Measurements from ENCODE around the gene CCR8.

The CCR8 gene

GRCh38 chr3:39329493-39329892, at the start of gene CCR8:
CCR8 (plus strand) TSS chr3:39329709; CDS start chr3:39332332, 2,623 bp downstream.
- Histone ChIP-seq H3K9ac (ENCODE audit: low read length) (no peak within 1 kb of the TSS), H3K36me3 (ENCODE audit: control insufficient read depth, insufficient read depth, low read length) (no peaks in the 10 kb centered on the region), H3K27ac (ENCODE audit: low read depth, low read length) (no peak within 1 kb of the TSS), H3K4me1 (ENCODE audit: control insufficient read depth, insufficient read depth, low read length) (no peaks in the 10 kb centered on the region), H3K4me3 (ENCODE audit: low read length) (no peak within 1 kb of the TSS), H3K27me3 (ENCODE audit: control insufficient read depth, insufficient read depth, low read length) (no peaks in the 10 kb centered on the region)

GRCh38 chr3:39279745-39280517, 49.6 kb upstream of the CCR8 start, which contains the start of gene CX3CR1:
CX3CR1 (minus strand) TSS chr3:39280036; CDS start chr3:39266509, 13,527 bp downstream.
- Histone ChIP-seq H3K4me3 (ENCODE audit: low read length) (no peak within 1 kb of the TSS), H3K36me3 (ENCODE audit: control insufficient read depth, insufficient read depth, low read length) (no peaks in the 10 kb centered on the region), H3K27me3 (ENCODE audit: control insufficient read depth, insufficient read depth, low read length) (no peaks in the 10 kb centered on the region), H3K9ac (ENCODE audit: low read length) (no peak within 1 kb of the TSS), H3K4me1 (ENCODE audit: control insufficient read depth, insufficient read depth, low read length) (no peaks in the 10 kb centered on the region), H3K27ac (ENCODE audit: low read depth, low read length) (no peak within 1 kb of the TSS)

- Histone ChIP-seq H3K9ac (ENCODE audit: low read length) (no peak overlapping the region), H3K4me3 (ENCODE audit: low read length) (no peak overlapping the region), H3K27ac (ENCODE audit: low read depth, low read length) (no peak overlapping the region), H3K4me1 (ENCODE audit: control insufficient read depth, insufficient read depth, low read length) (no peaks in the 10 kb centered on the region), H3K27me3 (ENCODE audit: control insufficient read depth, insufficient read depth, low read length) (no peaks in the 10 kb centered on the region), H3K36me3 (ENCODE audit: control insufficient read depth, insufficient read depth, low read length) (no peaks in the 10 kb centered on the region)
These were observed 48.9 kb upstream of the CCR8 start for GRCh38 chr3:39280571-39280970.

- Histone ChIP-seq H3K9ac (ENCODE audit: low read length) (no peak overlapping the region), H3K27ac (ENCODE audit: low read depth, low read length) (no peak overlapping the region), H3K27me3 (ENCODE audit: control insufficient read depth, insufficient read depth, low read length) (no peaks in the 10 kb centered on the region), H3K4me1 (ENCODE audit: control insufficient read depth, insufficient read depth, low read length) (no peaks in the 10 kb centered on the region), H3K4me3 (ENCODE audit: low read length) (no peak overlapping the region), H3K36me3 (ENCODE audit: control insufficient read depth, insufficient read depth, low read length) (no peaks in the 10 kb centered on the region)
These were observed 48.0 kb upstream of the CCR8 start for GRCh38 chr3:39281533-39281932.

- no peaks in the 10 kb centered on the region for H3K27me3 ChIP-seq (ENCODE audit: control insufficient read depth, insufficient read depth, low read length)
- H3K4me1 ChIP-seq (ENCODE audit: control insufficient read depth, insufficient read depth, low read length) = no peaks in the 10 kb centered on the region
- H3K27ac ChIP-seq (ENCODE audit: low read depth, low read length) = no peak overlapping the region
- H3K36me3 ChIP-seq (ENCODE audit: control insufficient read depth, insufficient read depth, low read length) = no peaks in the 10 kb centered on the region
- H3K9ac ChIP-seq (ENCODE audit: low read length) = no peak overlapping the region
- no peak overlapping the region for H3K4me3 ChIP-seq (ENCODE audit: low read length)
These were observed 47.5 kb upstream of the CCR8 start for GRCh38 chr3:39282057-39282456.

GRCh38 chr3:39284457-39284881, 45.0 kb upstream of the CCR8 start:
- H3K4me3 ChIP-seq (ENCODE audit: low read length) = no peak overlapping the region
- no peaks in the 10 kb centered on the region for H3K4me1 ChIP-seq (ENCODE audit: control insufficient read depth, insufficient read depth, low read length)
- no peak overlapping the region for H3K9ac ChIP-seq (ENCODE audit: low read length)
- H3K27me3 ChIP-seq (ENCODE audit: control insufficient read depth, insufficient read depth, low read length) = no peaks in the 10 kb centered on the region
- H3K27ac ChIP-seq (ENCODE audit: low read depth, low read length) = no peak overlapping the region
- no peaks in the 10 kb centered on the region for H3K36me3 ChIP-seq (ENCODE audit: control insufficient read depth, insufficient read depth, low read length)

GRCh38 chr3:39285332-39285731, 44.2 kb upstream of the CCR8 start:
- no peaks in the 10 kb centered on the region for H3K27me3 ChIP-seq (ENCODE audit: control insufficient read depth, insufficient read depth, low read length)

GRCh38 chr3:39286771-39287170, 42.7 kb upstream of the CCR8 start:
- no peak overlapping the region for H3K4me3 ChIP-seq (ENCODE audit: low read length)
- H3K27ac ChIP-seq (ENCODE audit: low read depth, low read length) = no peak overlapping the region
- no peak overlapping the region for H3K9ac ChIP-seq (ENCODE audit: low read length)
- H3K4me1 ChIP-seq (ENCODE audit: control insufficient read depth, insufficient read depth, low read length) = no peaks in the 10 kb centered on the region
- H3K27me3 ChIP-seq (ENCODE audit: control insufficient read depth, insufficient read depth, low read length) = no peaks in the 10 kb centered on the region
- no peaks in the 10 kb centered on the region for H3K36me3 ChIP-seq (ENCODE audit: control insufficient read depth, insufficient read depth, low read length)

More at GRCh38 chr3:39285332-39285731, 44.2 kb upstream of the CCR8 start:
- Histone ChIP-seq H3K9ac (ENCODE audit: low read length) (no peak overlapping the region), H3K4me3 (ENCODE audit: low read length) (no peak overlapping the region), H3K4me1 (ENCODE audit: control insufficient read depth, insufficient read depth, low read length) (no peaks in the 10 kb centered on the region), H3K36me3 (ENCODE audit: control insufficient read depth, insufficient read depth, low read length) (no peaks in the 10 kb centered on the region), H3K27ac (ENCODE audit: low read depth, low read length) (no peak overlapping the region)

- Histone ChIP-seq H3K36me3 (ENCODE audit: control insufficient read depth, insufficient read depth, low read length) (no peaks in the 10 kb centered on the region), H3K27ac (ENCODE audit: low read depth, low read length) (no peak overlapping the region)
These were observed 42.0 kb upstream of the CCR8 start for GRCh38 chr3:39287216-39288164.

GRCh38 chr3:39288300-39288808, 41.2 kb upstream of the CCR8 start:
- H3K9ac ChIP-seq (ENCODE audit: low read length) = no peak overlapping the region
- H3K27ac ChIP-seq (ENCODE audit: low read depth, low read length) = no peak overlapping the region
- H3K36me3 ChIP-seq (ENCODE audit: control insufficient read depth, insufficient read depth, low read length) = no peaks in the 10 kb centered on the region
- H3K27me3 ChIP-seq (ENCODE audit: control insufficient read depth, insufficient read depth, low read length) = no peaks in the 10 kb centered on the region
- H3K4me3 ChIP-seq (ENCODE audit: low read length) = no peak overlapping the region
- H3K4me1 ChIP-seq (ENCODE audit: control insufficient read depth, insufficient read depth, low read length) = no peaks in the 10 kb centered on the region

More at GRCh38 chr3:39287216-39288164, 42.0 kb upstream of the CCR8 start:
- Histone ChIP-seq H3K4me3 (ENCODE audit: low read length) (no peak overlapping the region), H3K4me1 (ENCODE audit: control insufficient read depth, insufficient read depth, low read length) (no peaks in the 10 kb centered on the region), H3K9ac (ENCODE audit: low read length) (no peak overlapping the region), H3K27me3 (ENCODE audit: control insufficient read depth, insufficient read depth, low read length) (no peaks in the 10 kb centered on the region)

GRCh38 chr3:39289107-39289506, 40.4 kb upstream of the CCR8 start:
- H3K36me3 ChIP-seq (ENCODE audit: control insufficient read depth, insufficient read depth, low read length) = no peaks in the 10 kb centered on the region

GRCh38 chr3:39290255-39290654, 39.3 kb upstream of the CCR8 start:
- H3K36me3 ChIP-seq (ENCODE audit: control insufficient read depth, insufficient read depth, low read length) = no peaks in the 10 kb centered on the region
- H3K4me1 ChIP-seq (ENCODE audit: control insufficient read depth, insufficient read depth, low read length) = no peaks in the 10 kb centered on the region
- no peak overlapping the region for H3K4me3 ChIP-seq (ENCODE audit: low read length)
- H3K27ac ChIP-seq (ENCODE audit: low read depth, low read length) = no peak overlapping the region
- H3K9ac ChIP-seq (ENCODE audit: low read length) = no peak overlapping the region
- no peaks in the 10 kb centered on the region for H3K27me3 ChIP-seq (ENCODE audit: control insufficient read depth, insufficient read depth, low read length)

More at GRCh38 chr3:39289107-39289506, 40.4 kb upstream of the CCR8 start:
- Histone ChIP-seq H3K27ac (ENCODE audit: low read depth, low read length) (no peak overlapping the region), H3K27me3 (ENCODE audit: control insufficient read depth, insufficient read depth, low read length) (no peaks in the 10 kb centered on the region), H3K9ac (ENCODE audit: low read length) (no peak overlapping the region), H3K4me3 (ENCODE audit: low read length) (no peak overlapping the region), H3K4me1 (ENCODE audit: control insufficient read depth, insufficient read depth, low read length) (no peaks in the 10 kb centered on the region)
